HG02970 (cell line): ENCODE results near the gene CLIC4.
"Not testable (repeated sequence)": the region's sequence is repeated elsewhere in the genome, so short reads cannot be mapped to it uniquely, and the experiment has no call there.

Experiments used
- ATAC-seq: cut with Tn5 transposase; IDR thresholded peaks from one replicate; pipeline ENCODE4 v1.9.1; 2021; ENCODE audit warnings: mild to moderate bottlenecking, moderate library complexity, moderate number of reproducible peaks; ENCODE audit not compliant: unreplicated experiment, low FRiP score

Gene CLIC4

DNA sequence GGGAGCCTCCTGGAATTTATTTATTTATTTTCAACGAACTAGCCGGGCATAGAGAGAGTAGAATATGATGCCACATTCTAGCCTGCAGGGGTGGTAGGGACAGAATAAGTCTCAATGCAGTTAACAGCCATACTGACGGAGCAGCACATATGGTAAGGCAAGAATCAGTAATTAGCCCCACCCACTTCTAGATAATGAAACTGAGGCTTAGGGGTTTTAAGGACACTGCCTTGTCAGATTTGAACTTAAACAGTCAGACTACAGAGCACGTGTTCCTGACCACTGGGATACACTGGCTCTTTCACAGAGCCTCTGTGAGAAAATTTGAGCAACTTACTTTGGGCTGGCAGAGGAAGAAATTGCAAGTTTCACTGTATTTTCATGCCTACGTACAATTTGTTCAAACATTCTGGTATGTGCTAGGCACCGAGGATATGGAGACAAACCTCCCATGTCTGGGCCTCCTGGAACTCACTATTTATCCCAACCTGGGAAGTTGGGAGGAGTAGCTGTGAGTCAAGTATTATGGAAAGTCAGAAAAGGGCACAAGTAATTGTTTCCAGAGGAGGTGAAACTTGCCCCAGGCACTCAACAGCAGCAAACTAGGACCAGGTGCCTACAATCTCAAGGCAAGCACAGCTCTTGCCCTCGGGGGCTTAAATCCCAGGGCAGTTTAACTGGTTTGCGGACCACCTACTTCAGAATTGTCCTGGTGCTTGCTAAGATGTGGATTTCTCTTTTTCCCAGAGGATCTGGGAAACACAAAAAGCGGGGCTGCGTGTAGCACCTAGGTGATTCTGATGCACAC is 1.6 kb upstream of the CLIC4 start:
- no peak for ATAC-seq

GRCh38 chr1:24745711-24746413 is 615 bp downstream of the CLIC4 start:
- peak; percentile 5 for ATAC-seq

DNA sequence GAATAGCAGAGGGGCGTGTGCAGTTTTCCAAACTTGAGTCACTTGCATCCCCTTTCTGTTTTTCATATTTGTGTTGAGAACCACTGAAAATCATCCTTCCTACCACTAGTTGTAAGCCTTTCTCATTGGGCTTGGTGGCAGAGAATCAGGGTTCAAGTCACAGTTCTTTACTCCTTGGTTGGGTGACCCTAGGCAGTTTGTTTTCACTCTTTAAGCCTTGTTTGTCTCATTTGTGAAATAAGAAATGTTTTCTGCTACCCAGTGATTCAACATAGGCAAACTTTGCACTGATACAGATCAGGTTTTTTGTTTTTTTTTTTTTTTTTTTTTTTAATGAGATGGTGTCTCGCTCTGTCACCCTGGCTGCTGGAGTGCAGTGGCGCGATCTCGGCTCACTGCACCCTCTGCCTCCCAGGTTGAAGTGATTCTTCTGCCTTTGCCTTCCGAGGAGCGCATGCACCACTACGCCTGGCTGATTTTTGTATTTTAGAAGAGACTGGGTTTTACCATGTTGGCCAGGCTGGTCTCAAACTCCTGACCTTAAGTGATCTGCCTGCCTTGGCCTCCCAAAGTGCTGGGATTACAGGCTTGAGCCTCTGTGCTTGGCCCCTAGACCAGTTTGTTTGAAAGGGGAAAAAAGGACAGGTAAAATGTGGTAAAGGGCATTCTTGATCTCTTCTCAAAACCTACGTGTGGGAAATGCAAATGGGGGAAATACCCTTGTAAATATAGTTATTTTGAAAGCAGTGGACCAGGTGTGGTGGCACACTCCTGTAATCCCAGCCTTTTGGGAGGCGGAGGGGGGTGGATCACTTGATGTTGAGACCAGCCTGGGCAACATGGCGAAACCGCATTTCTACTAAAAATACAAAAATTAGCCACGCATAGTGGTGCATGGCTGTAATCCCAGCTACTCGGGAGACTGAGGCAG is 3.2 kb downstream of the CLIC4 start:
- no peak for ATAC-seq

- ATAC-seq = no peak
Measured at GRCh38 chr1:24749252-24749651, 4.0 kb downstream of the CLIC4 start.

DNA sequence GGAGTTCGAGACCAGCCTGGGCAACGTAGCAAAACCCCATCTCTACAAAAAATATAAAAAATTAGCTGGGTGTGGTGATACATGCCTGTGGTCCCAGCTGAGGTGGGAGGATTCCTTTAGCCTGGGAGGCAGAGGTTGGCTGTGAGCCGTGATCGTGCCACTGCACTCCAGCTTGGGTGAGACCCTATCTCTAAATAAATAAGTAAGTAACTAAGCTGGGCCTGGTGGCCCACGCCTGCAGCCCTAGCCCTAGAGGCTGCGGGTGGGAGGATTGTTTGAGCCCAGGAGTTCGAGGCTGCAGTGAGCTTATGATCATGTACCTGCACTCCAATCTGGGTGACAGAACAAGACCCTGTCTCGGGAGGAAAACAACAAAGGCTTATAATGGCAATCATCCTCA is 4.6 kb downstream of the CLIC4 start:
- ATAC-seq = no peak

GRCh38 chr1:24751833-24752232 is 6.6 kb downstream of the CLIC4 start:
- ATAC-seq = no peak

GRCh38 chr1:24752305-24752704 is 7.1 kb downstream of the CLIC4 start:
- ATAC-seq = no peak

DNA sequence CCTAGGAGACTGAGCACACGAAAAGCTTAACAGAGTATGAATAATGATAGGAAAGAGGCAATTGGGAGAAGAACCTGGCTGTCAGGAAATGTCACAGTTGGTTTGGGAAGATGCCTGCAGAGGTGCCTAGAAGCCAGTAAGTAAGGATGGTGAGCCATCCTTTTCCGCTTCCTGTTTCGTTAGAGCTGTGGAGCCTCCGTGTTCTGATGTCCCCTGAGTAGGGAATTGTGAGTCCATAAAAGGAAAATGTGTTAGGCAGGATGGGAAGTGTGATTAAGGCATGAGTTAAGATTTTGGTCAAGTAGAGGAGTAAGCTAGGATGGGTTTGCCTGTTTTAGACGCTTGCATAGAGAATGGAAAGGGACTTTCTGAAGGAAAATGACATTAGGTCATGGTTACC is 9.0 kb downstream of the CLIC4 start:
- no peak for ATAC-seq

GRCh38 chr1:24755323-24755722 is 10.1 kb downstream of the CLIC4 start:
- not testable (repeated sequence) for ATAC-seq

GRCh38 chr1:24756395-24756794 is 11.1 kb downstream of the CLIC4 start:
- no peak for ATAC-seq

DNA sequence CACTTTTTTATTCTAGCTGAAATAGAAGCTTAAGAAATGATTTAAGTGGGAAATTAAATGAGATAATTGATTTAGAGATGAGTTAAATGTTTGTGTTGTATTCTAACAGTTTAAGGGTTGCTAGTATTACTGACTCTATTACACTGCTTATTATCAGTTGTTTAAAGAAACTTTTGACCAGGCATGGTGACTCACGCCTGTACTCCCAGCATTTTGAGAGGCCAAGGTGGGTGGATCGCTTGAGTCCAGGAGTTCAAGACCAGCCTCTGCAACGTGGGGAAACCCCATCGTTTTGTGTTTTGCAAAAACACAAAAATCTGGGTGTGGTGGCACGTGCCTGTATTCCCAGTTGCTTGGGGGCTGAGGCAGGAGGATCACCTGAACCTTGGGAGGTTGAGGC is 14.2 kb downstream of the CLIC4 start:
- no peak for ATAC-seq

DNA sequence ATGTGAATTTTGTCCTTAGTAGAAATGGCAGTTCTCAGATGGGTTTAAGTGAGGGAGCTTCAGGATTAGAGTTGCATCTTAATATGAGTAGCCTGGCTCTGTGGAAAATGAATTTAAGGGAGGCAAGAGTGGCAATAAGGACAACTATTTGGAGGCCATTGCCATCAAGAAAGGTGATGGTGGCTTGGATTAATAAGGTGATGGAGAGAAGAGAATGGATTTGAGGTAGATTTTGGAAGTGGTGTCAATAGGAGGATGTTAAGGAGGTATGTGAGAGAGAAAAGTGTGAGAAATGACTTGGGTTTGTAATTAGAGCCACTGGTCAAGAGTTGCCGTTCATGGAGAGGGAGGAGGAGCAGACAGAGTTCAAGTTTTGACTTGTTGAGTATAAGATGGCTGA is 16.3 kb downstream of the CLIC4 start:
- ATAC-seq = no peak

GRCh38 chr1:24762133-24762676 is 17.0 kb downstream of the CLIC4 start:
- ATAC-seq = no peak

- ATAC-seq = no peak
Measured at GRCh38 chr1:24763671-24764070, 18.4 kb downstream of the CLIC4 start.

- ATAC-seq = no peak
Measured at GRCh38 chr1:24764439-24764838, 19.2 kb downstream of the CLIC4 start.

DNA sequence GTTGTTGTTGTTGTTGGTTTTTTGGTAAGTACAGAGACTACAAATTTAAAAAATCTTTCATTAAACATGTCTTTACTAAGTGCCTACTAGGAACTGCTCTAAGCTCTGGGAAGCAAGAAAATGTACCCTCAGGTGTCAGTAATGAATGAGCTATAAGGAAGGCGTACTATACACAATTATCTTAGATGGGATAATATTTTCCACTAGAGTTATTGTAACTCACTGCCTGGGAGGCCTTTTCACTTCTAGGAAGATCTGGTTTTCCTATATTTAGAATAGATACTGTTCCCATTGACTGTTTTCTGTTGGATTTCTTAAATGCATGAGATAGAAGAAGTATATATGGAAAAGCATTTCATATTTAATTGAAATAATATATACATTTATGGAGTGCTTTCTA is 19.6 kb downstream of the CLIC4 start:
- no peak for ATAC-seq

GRCh38 chr1:24765308-24765988 is 20.2 kb downstream of the CLIC4 start:
- ATAC-seq = no peak

GRCh38 chr1:24767351-24767750 is 22.1 kb downstream of the CLIC4 start:
- no peak for ATAC-seq

- no peak for ATAC-seq
Measured at GRCh38 chr1:24768873-24769605, 23.8 kb downstream of the CLIC4 start.
